ENCODE measurements around the gene PORCN.
A peak's percentile ranks its signal among the peaks of the same experiment; 100 is the strongest.
"Not testable (repeated sequence)": the region's sequence is repeated elsewhere in the genome, so short reads cannot be mapped to it uniquely, and the experiment has no call there.

Gene PORCN

DNA sequence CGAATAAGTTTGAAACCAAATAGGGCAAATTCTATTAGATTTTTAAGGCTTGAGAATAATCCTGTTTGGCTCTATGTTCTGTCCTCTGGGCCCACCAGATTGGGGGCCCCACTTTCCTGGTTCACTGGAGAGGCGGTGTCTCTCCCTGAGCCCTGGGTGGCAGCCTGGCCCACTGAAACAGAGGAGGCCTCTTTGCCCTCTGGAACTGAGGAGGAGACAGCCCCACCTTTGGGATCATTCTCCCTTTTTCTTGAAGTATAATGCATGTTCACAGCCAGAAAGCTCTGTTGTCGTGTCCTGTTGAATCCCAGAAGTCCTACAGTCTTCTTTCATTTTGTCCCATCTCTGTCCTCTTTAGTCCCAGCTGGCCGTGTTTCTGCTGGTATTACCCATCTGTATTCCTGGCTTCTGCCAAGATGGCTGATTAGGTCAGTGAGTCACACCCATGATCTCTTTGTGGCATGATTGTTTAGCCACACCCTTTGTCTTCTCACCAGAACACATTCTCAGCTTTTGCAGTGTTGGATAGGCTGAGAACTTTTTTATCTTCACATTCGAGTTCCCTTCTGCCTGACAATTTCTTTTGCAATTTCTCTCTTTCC, 22.7 kb downstream of the PORCN start:
- in situ Hi-C loops (cut with MboI; ENCODE audit: low pct_unique_long_range_greater_than_20kb, low sequenced_read_pairs): no loop called here
- no peak for DNase-seq

GRCh38 chrX:48532161-48532560, 23.4 kb downstream of the PORCN start:
- no peak for DNase-seq
- in situ Hi-C loops (cut with MboI; ENCODE audit: low pct_unique_long_range_greater_than_20kb, low sequenced_read_pairs): no loop called here

GRCh38 chrX:48533165-48533564, 24.4 kb downstream of the PORCN start:
- in situ Hi-C loops (cut with MboI; ENCODE audit: low pct_unique_long_range_greater_than_20kb, low sequenced_read_pairs): no loop called here
- no peak for DNase-seq

DNA sequence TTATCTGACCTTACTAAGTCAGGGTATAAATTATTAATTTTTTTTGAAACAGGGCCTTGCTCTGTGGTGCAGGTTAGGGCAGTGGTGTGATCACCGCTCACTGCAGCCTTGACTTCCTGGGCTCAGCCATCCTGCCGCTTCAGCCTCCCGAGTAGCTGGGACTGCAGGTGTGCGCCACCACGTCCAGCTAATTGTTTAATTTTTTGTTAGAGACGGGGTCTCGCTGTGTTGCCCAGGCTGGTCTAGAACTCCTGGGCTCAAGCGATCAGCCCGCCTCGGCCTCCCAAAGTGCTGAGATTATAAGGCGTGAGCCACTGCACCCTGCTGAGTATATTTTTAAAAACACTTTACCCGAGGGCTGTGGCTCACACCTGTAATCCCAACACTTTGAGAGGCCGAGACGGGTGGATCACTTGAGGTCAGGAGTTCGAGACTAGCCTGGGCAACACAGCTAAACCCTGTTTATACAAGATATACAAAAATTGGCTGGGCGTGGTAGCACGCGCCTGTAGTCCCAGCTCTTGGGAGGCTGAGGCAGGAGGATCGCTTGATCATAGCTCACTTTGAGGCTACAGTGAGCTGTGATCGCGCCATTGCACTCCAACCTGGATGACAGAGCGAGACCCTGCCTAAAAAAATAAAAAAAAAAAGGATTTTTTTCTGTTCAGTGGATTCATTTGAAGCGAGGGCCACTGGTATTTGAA, 30.0 kb downstream of the PORCN start:
- in situ Hi-C loops (cut with MboI; ENCODE audit: low pct_unique_long_range_greater_than_20kb, low sequenced_read_pairs): no loop called here
- DNase-seq: no peak

GRCh38 chrX:48539345-48540027, 30.7 kb downstream of the PORCN start, which contains the start of gene TBC1D25:
TSS of gene TBC1D25 (plus strand) at chrX:48539714. CDS start at chrX:48539798, 84 bp downstream.
- peak; percentile 99 for DNase-seq
- in situ Hi-C loops (cut with MboI; ENCODE audit: low pct_unique_long_range_greater_than_20kb, low sequenced_read_pairs): no loop called here

DNA sequence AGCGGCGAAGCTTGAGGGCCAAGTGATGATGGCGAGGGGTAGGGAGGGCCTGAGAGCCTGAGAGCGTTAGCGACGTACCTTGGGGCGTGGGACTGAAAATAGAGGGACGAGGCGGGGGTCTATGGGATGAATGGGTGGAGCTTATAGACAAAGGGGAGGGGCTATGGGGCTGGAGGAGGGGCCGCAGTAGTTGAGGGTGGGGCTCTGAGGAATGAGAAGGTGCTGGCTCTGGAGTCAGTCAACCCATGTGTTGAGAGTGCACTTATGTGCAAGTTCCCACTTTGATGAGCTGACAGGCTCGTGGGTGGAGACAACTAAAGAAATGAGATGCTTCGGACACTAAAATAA, 31.2 kb downstream of the PORCN start:
- in situ Hi-C loops (cut with MboI; ENCODE audit: low pct_unique_long_range_greater_than_20kb, low sequenced_read_pairs): no loop called here
- DNase-seq: no peak

- in situ Hi-C loops (cut with MboI; ENCODE audit: low pct_unique_long_range_greater_than_20kb, low sequenced_read_pairs): no loop called here
- DNase-seq: no peak
Observed at GRCh38 chrX:48540480-48540879, 31.7 kb downstream of the PORCN start.

- no peak for DNase-seq
- in situ Hi-C loops (cut with MboI; ENCODE audit: low pct_unique_long_range_greater_than_20kb, low sequenced_read_pairs): no loop called here
Observed at GRCh38 chrX:48541140-48541814, 32.5 kb downstream of the PORCN start.

GRCh38 chrX:48548871-48549270, 40.1 kb downstream of the PORCN start:
- no peak for DNase-seq
- in situ Hi-C loops (cut with MboI; ENCODE audit: low pct_unique_long_range_greater_than_20kb, low sequenced_read_pairs): no loop called here

DNA sequence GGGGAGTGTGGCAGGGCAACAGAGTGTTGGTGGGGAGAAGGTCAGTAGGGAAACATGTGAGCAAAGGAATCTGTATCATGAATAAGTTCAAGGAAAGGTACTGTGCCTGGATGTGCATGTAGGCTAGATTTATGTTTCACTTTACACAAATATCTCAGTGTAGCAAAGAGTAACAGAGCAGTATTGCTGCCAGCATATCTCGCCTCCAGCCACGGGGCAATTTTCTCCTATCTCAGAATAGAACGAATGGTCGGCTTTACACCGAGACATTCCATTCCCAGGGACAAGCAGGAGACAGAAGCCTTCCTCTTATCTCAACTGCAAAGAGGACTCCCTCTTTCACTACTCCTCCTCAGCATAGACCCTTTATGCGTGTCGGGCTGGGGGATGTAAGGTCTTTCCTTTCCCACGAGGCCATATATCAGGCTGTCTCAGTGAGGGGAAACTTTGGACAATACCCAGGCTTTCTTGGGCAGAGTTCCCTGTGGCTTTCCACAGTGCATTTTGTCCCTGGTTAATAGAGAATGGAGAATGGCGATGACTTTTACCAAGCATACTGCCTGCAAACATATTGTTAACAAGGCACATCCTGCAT, 47.0 kb downstream of the PORCN start:
- in situ Hi-C loops (cut with MboI; ENCODE audit: low pct_unique_long_range_greater_than_20kb, low sequenced_read_pairs); DNase-seq: not testable (repeated sequence)

DNA sequence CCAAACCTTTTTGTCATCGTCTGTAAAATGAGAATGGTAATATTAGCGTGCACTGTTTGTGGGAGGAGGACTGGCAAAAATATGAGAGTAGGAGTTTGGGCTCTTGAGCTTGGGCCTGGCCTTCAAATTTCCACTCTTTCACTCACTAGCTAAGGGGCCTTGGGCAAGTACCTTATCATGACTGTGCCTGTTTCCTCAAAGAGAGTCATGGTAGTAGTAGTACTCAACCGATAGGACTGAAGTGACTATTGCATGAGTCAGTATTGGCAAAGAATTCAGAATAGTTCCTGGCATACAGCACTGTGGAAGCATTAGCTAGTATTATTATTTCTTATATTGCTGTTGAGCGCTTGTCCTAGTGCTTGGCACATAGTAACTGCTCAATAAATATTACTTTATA, 49.5 kb downstream of the PORCN start:
- in situ Hi-C loops (cut with MboI; ENCODE audit: low pct_unique_long_range_greater_than_20kb, low sequenced_read_pairs): no loop called here
- DNase-seq: no peak

- DNase-seq: no peak
- in situ Hi-C loops (cut with MboI; ENCODE audit: low pct_unique_long_range_greater_than_20kb, low sequenced_read_pairs): no loop called here
Observed at GRCh38 chrX:48559636-48560035, 50.8 kb downstream of the PORCN start.

GRCh38 chrX:48560056-48560455, 51.3 kb downstream of the PORCN start:
- in situ Hi-C loops (cut with MboI; ENCODE audit: low pct_unique_long_range_greater_than_20kb, low sequenced_read_pairs): no loop called here
- no peak for DNase-seq

DNA sequence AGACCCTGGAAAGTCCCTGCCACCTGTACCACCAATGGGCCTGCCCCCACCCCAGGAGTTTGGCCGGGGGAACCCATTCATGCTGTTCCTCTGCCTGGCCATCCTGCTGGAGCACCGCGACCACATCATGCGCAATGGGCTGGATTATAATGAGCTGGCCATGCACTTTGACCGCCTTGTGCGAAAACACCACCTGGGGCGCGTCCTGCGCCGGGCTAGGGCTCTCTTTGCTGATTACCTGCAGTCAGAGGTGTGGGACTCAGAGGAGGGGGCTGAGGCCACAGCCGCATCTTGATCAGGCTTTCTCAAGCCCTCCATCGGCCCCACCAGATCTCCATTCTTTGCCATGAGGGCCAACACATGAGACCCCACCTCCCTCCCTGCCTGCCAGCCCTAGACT, 51.9 kb downstream of the PORCN start:
- DNase-seq: no peak
- in situ Hi-C loops (cut with MboI; ENCODE audit: low pct_unique_long_range_greater_than_20kb, low sequenced_read_pairs): no loop called here

DNA sequence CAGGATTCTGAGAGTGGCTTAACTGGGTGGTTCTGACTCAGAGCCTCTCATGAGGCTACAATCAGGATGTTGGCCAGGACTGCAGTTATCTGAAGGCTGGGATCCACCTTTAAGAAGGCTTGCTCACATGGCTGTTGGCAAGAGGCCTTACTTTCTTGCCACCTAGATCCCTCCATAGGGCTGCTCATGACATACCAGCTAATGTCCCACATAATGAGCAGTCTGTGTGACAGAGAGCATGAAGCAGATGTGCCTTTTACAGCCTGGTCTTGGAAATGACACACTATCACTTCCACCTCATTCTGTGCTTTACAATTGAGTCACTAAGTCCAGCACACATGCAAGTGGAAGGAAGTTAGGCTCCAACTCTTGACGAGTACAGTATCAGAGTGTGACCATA, 61.2 kb downstream of the PORCN start:
- in situ Hi-C loops (cut with MboI; ENCODE audit: low pct_unique_long_range_greater_than_20kb, low sequenced_read_pairs): no loop called here
- DNase-seq: peak; percentile 75

Data from KBM-7 (cell line).